GM12878 (cell line): ENCODE data around the gene TBC1D1. TPM values are rescaled to one million over a fixed set of nuclear protein-coding genes. Genes with fewer than 3 reads are reported as not detected.

Source experiments
- ATAC-seq: fragments of 200-7000 bp; cut with Tn5 transposase; 3 replicates; pipeline ENCODE4 v1.9.1; 2020; ENCODE audit warnings: mild to moderate bottlenecking, moderate library complexity
- BruUV-seq: library from RNA; stranded (reverse); fragments of 400-500 nt; replicated peaks from 2 replicates; lab custom pipeline; 2021; lab: Mats Ljungman, UMichigan
- CTCF ChIA-PET: fragments of 300-600 bp; sonication (Branson Sonifier 250); formaldehyde crosslinking; extraction: SDS; loops from one replicate; lab custom pipeline; 2021; ENCODE audit warnings: inconsistent platforms; lab: Yijun Ruan, JAX
- POLR2A ChIA-PET: fragments of 350-600 bp; formaldehyde crosslinking; extraction: SDS; loops from one replicate; lab custom pipeline; 2021; ENCODE audit warnings: inconsistent platforms; lab: Charles Lee
- RAD21 ChIA-PET: fragments of 300-600 bp; sonication (Branson Sonifier 250); formaldehyde crosslinking; loops from one replicate; lab custom pipeline; 2023; ENCODE audit warnings: antibody characterized with exemption; ENCODE audit not compliant: unreplicated experiment; lab: Charles Lee
- SMC1A ChIA-PET: fragments of 300-600 bp; sonication (Branson Sonifier 250); formaldehyde crosslinking; loops from one replicate; lab custom pipeline; 2023; ENCODE audit not compliant: unreplicated experiment, uncharacterized antibody; lab: Charles Lee
- DNase-seq: peaks from one replicate; pipeline ENCODE4 v3.0.0-alpha.2; 2011; ENCODE audit warnings: low read depth, low spot score
- FAIRE-seq: peaks from 3 replicates; lab custom pipeline; 2011; peaks lifted over from hg19 to GRCh38; lab: Jason Lieb, UNC
- H2AFZ ChIP-seq: 2 replicates; pipeline ENCODE4 v1.6.0; 2011; ENCODE audit warnings: low read depth, low read length, control low read depth; ENCODE audit not compliant: control insufficient read depth
- H3K27ac ChIP-seq: 2 replicates; pipeline ENCODE4 v1.5.1; 2011; ENCODE audit warnings: control low read depth; ENCODE audit not compliant: control insufficient read depth, insufficient read depth
- H3K27me3 ChIP-seq, 2 experiments: replicated peaks in 1 of 2; 2 replicates each; pipeline versions ENCODE4 v1.6.0 to v1.6.1; 2011; ENCODE audit warnings: low read length in 1 of 2; ENCODE audit not compliant: control insufficient read depth in 2 of 2, insufficient read depth in 2 of 2
- H3K36me3 ChIP-seq, 2 experiments: 2 replicates each; pipeline ENCODE4 v1.5.1; 2011; ENCODE audit warnings: low read length in 1 of 2; ENCODE audit not compliant: control insufficient read depth in 2 of 2, insufficient read depth in 2 of 2
- H3K4me1 ChIP-seq: 2 replicates; pipeline ENCODE4 v1.6.1; 2011; ENCODE audit warnings: mild to moderate bottlenecking, low read length, moderate library complexity, mixed read lengths; ENCODE audit not compliant: control insufficient read depth, insufficient read depth
- H3K4me2 ChIP-seq: 2 replicates; pipeline ENCODE4 v1.6.0; 2011; ENCODE audit warnings: control low read depth; ENCODE audit not compliant: control insufficient read depth, insufficient read depth
- H3K4me3 ChIP-seq: fragments of 200-600 bp; sonication (generic); 2 replicates; pipeline ENCODE4 v1.5.1; 2016
- H3K79me2 ChIP-seq: 2 replicates; pipeline ENCODE4 v1.6.0; 2011; ENCODE audit warnings: low read length; ENCODE audit not compliant: control insufficient read depth, insufficient read depth
- H3K9ac ChIP-seq: 2 replicates; pipeline ENCODE4 v1.8.0; 2011; ENCODE audit warnings: low read length, control low read depth, mixed read lengths; ENCODE audit not compliant: control insufficient read depth, insufficient read depth
- H3K9me3 ChIP-seq: replicated peaks from 3 replicates; pipeline ENCODE4 v1.5.1; 2011; ENCODE audit warnings: mild to moderate bottlenecking, low read length; ENCODE audit not compliant: control insufficient read depth, insufficient read depth
- H4K20me1 ChIP-seq: 2 replicates; pipeline ENCODE4 v1.6.0; 2011; ENCODE audit not compliant: control insufficient read depth, insufficient read depth
- KAT2A ChIP-seq: conservative IDR thresholded peaks from 2 replicates; pipeline ENCODE4 v1.6.1; 2011; ENCODE audit warnings: low read depth, low read length; ENCODE audit not compliant: control insufficient read depth
- NR2C2 ChIP-seq: IDR thresholded peaks from 2 replicates; pipeline ENCODE4 v1.6.1; 2011; ENCODE audit warnings: borderline replicate concordance, low read depth; ENCODE audit not compliant: control insufficient read depth, insufficient read length
- PAX8 ChIP-seq: fragments of 450-650 bp; IDR thresholded peaks from 2 replicates; pipeline ENCODE4 v1.6.1; 2017; ENCODE audit warnings: mild to moderate bottlenecking, moderate library complexity
- RB1 ChIP-seq: fragments of 450-650 bp; formaldehyde crosslinking; IDR thresholded peaks from 2 replicates; pipeline ENCODE4 v1.6.1; 2017; ENCODE audit warnings: mild to moderate bottlenecking, borderline replicate concordance
- WGBS: methylation state at CpG from one replicate; pipeline ENCODE4 v1.1.6; 2016; ENCODE audit warnings: low lambda C conversion rate; ENCODE audit not compliant: insufficient replicate concordance, insufficient coverage; ENCODE audit errors: missing lambda C conversion rate; 5-methylcytosine and 5-hydroxymethylcytosine counted together
- in situ Hi-C: fragments of 300-500 bp; cut with MboI; formaldehyde crosslinking; loops from 9 replicates; pipeline ENCODE4 v1.14.3; 2018; ENCODE audit warnings: mixed read lengths
- intact Hi-C: fragments of 100-400 bp; cut with micrococcal nuclease; formaldehyde crosslinking; loops from one replicate; pipeline ENCODE4 v1.14.2; 2022; ENCODE audit not compliant: unreplicated experiment
- polyA plus RNA-seq, 11 experiments: library from polyadenylated mRNA; depleted of rRNA in 4 of 11; unstranded in 6 of 11; stranded (reverse) in 5 of 11; fragments of >200 nt; fragmentation: Nextera tagmentation in 4 of 11; fragmentation: Illumina TruSeq in 1 of 11; extraction: Ambion mirVana in 4 of 11; extraction: Trizol in 1 of 11; gene quantifications; 1 replicate in 1 of 11; 2 replicates in 10 of 11; pipeline versions ENCODE4 v1.2.1 to v1.2.3, GENCODE V29; 2011 to 2016; ENCODE audit warnings: inconsistent platforms in 2 of 11, missing spikeins in 2 of 11, low read depth in 1 of 11
- total RNA-seq, 4 experiments: library from RNA; depleted of rRNA in 3 of 4; stranded (reverse); fragments of >200 nt in 3 of 4; fragmentation: Illumina TruSeq in 1 of 4; extraction: Trizol in 1 of 4; gene quantifications; 2 replicates each; pipeline versions ENCODE4 v1.2.1 to v1.2.3, GENCODE V29; 2013 to 2021
- TF ChIP-seq, protein P1 (sequence below), 3 experiments: IDR thresholded peaks in 2 of 3; conservative IDR thresholded peaks in 1 of 3; 2 replicates each; pipeline ENCODE4 v1.5.1; 2011; ENCODE audit warnings: low read depth in 3 of 3, low read length in 3 of 3, mild to moderate bottlenecking in 3 of 3, control low read depth in 2 of 3, moderate library complexity in 2 of 3, inconsistent platforms in 1 of 3, mixed read lengths in 1 of 3; ENCODE audit not compliant: control insufficient read depth in 2 of 3, insufficient read depth in 1 of 3; ENCODE audit errors: extremely low read depth in 1 of 3
- TF ChIP-seq, protein P2 (sequence below): IDR thresholded peaks from 2 replicates; pipeline ENCODE4 v1.6.1; 2012; ENCODE audit warnings: low read length, inconsistent platforms

Gene TBC1D1
- total and polyA plus RNA-seq, 10 of the 15 experiments (the other 5 are each of a cell fraction or from before 2014, with no cell fraction given), result 5.3 to 102 (median 57.8) TPM

DNA sequence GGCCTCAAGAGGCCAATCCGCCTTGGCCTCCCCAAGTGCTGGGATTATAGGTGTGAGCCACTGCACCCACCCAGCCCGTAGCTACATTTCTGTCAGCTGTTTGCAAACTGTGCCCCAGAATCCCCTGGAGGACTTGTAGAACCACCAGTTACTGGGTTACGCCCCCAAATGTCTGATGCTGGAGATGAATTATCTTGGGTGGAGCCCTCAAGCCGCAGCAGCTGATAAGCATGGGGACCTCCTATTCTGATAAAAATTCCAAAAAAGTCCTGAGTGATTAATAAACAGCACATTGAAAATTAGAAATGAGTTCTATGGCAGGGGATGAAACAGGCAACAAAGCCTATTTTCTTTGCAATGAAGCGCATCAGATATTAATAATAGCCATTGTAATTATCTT, 174.3 kb downstream of the TBC1D1 start (continued):
- TF ChIP-seq, protein P1, sequence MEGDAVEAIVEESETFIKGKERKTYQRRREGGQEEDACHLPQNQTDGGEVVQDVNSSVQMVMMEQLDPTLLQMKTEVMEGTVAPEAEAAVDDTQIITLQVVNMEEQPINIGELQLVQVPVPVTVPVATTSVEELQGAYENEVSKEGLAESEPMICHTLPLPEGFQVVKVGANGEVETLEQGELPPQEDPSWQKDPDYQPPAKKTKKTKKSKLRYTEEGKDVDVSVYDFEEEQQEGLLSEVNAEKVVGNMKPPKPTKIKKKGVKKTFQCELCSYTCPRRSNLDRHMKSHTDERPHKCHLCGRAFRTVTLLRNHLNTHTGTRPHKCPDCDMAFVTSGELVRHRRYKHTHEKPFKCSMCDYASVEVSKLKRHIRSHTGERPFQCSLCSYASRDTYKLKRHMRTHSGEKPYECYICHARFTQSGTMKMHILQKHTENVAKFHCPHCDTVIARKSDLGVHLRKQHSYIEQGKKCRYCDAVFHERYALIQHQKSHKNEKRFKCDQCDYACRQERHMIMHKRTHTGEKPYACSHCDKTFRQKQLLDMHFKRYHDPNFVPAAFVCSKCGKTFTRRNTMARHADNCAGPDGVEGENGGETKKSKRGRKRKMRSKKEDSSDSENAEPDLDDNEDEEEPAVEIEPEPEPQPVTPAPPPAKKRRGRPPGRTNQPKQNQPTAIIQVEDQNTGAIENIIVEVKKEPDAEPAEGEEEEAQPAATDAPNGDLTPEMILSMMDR (IDR thresholded peaks at IDR 0.05 in 2 of 3, conservative IDR thresholded peaks at IDR 0.05 in 1 of 3; ENCODE audit: control insufficient read depth in 2 of 3, extremely low read depth in 1 of 3, insufficient read depth in 1 of 3, low read depth in 3 of 3, low read length in 3 of 3), result no peak
- no peak for TF ChIP-seq PAX8

DNA sequence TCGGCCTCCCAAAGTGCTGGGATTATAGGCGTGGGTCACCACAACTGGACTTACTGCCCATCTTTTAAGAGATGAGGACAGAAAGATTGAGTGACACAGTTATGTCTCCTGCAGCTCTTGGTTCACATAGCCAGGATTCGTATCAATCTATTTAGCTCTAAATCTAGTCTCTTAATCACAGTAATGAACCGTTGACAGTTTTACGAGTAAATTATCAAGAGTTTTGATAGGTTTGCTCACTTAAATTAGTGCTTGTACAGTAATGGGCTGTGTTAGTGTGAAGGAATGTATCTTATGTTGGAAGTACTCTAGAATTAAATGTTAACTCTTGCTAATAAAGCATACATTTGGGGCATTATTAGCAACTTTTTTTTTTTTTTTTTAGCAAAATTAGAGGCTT, 175.0 kb downstream of the TBC1D1 start:
- FAIRE-seq (no peak), DNase-seq (no peak), ATAC-seq (no peak)
- intact Hi-C loops (no loop called here), in situ Hi-C loops (loop anchor here (10.0 kb wide), 1 partner anchor 799 kb away; the partner anchor contains the start of gene FAM114A1)
- ChIA-PET SMC1A (interaction anchor here (0.7 to 2.6 kb wide), 10 partner anchors 12 to 609 kb away, joined by 3 to 11 read pairs (median 4); no protein-coding TSS in a partner anchor), POLR2A (interaction anchor here (1.2 kb wide), 1 partner anchor 67 kb away, joined by 3 read pairs; no protein-coding TSS in a partner anchor), RAD21 (interaction anchor here (1.4 to 12.5 kb wide), 3 partner anchors 111 to 609 kb away, joined by 5 to 173 read pairs (median 6); no protein-coding TSS in a partner anchor), CTCF (interaction anchor here (0.9 to 11.8 kb wide), 7 partner anchors 13 to 612 kb away, joined by 3 to 202 read pairs (median 3); no protein-coding TSS in a partner anchor)
- Histone ChIP-seq H3K27me3 (no peaks in the 10 kb centered on the region), H3K9me3 (no peaks in the 10 kb centered on the region; the same call in 2 of the 3 replicates), H3K4me3 (no peak overlapping the region), H3K4me1 (peaks cover 9% of the 10 kb centered on the region), H3K4me2 (no peak overlapping the region), H4K20me1 (no peaks in the 10 kb centered on the region), H3K9ac (no peak overlapping the region), H3K79me2 (no peaks in the 10 kb centered on the region), H3K36me3 (peaks cover 3 to 13% of the 10 kb centered on the region in 2 experiments; a peak in 3 of 4 replicates), H3K27ac (no peak overlapping the region), H2AFZ (no peak overlapping the region)
- 86% methylated on average over 5 of the region's 5 CpGs for WGBS
- no peak for TF ChIP-seq RB1
- TF ChIP-seq, protein P1 (IDR thresholded peaks at IDR 0.05 in 2 of 3, conservative IDR thresholded peaks at IDR 0.05 in 1 of 3; ENCODE audit: control insufficient read depth in 2 of 3, extremely low read depth in 1 of 3, insufficient read depth in 1 of 3, low read depth in 3 of 3, low read length in 3 of 3), result no peak
- TF ChIP-seq, protein P2, sequence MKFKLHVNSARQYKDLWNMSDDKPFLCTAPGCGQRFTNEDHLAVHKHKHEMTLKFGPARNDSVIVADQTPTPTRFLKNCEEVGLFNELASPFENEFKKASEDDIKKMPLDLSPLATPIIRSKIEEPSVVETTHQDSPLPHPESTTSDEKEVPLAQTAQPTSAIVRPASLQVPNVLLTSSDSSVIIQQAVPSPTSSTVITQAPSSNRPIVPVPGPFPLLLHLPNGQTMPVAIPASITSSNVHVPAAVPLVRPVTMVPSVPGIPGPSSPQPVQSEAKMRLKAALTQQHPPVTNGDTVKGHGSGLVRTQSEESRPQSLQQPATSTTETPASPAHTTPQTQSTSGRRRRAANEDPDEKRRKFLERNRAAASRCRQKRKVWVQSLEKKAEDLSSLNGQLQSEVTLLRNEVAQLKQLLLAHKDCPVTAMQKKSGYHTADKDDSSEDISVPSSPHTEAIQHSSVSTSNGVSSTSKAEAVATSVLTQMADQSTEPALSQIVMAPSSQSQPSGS, result no peak
- no peak for TF ChIP-seq NR2C2
- no peak for TF ChIP-seq KAT2A
- BruUV-seq, result no TSS peak
